MV-4-11 (cell line): ENCODE data around the gene SSC4D.

Source experiments
- DNase-seq: peaks from one replicate; lab custom pipeline; 2025; lab: John Stamatoyannopoulos, UW

The SSC4D gene

GRCh38 chr7:76354516-76354915, 55.0 kb downstream of the SSC4D start:
- no peak for DNase-seq

GRCh38 chr7:76353744-76354143, 55.8 kb downstream of the SSC4D start:
- no peak for DNase-seq

- DNase-seq: no peak
Measured at GRCh38 chr7:76352193-76352592, 57.3 kb downstream of the SSC4D start.

- no peak for DNase-seq
Measured at GRCh38 chr7:76351372-76351771, 58.1 kb downstream of the SSC4D start.

- no peak for DNase-seq
Measured at GRCh38 chr7:76349313-76349885, 60.1 kb downstream of the SSC4D start.

- peak; percentile 32 for DNase-seq
Measured at GRCh38 chr7:76347710-76348109, 61.8 kb downstream of the SSC4D start.

- no peak for DNase-seq
Measured at GRCh38 chr7:76346778-76347177, 62.7 kb downstream of the SSC4D start.

GRCh38 chr7:76346097-76346496, 63.4 kb downstream of the SSC4D start:
- no peak for DNase-seq

GRCh38 chr7:76343931-76344321, 65.6 kb downstream of the SSC4D start:
- no peak for DNase-seq

GRCh38 chr7:76343294-76343930, 66.1 kb downstream of the SSC4D start:
- no peak for DNase-seq

GRCh38 chr7:76342222-76342621, 67.3 kb downstream of the SSC4D start:
- no peak for DNase-seq

GRCh38 chr7:76340617-76341131, 68.8 kb downstream of the SSC4D start:
- DNase-seq: no peak
